Spleen (tissue), 7 donors: ENCODE measurements around the gene ZBTB48.

Experiments used
- POLR2AphosphoS5 ChIP-seq, 3 donors: sonication (generic); formaldehyde crosslinking; IDR thresholded peaks; one replicate each; pipeline ENCODE4 v1.5.1; 2017; ENCODE audit warnings: antibody characterized with exemption in 3 of 3
- TF ChIP-seq, protein P1 (sequence below), 11 experiments: fragments of 200-600 bp in 7 of 11; fragments of 450-650 bp in 4 of 11; sonication (generic) in 4 of 11; IDR thresholded peaks in 8 of 11; conservative IDR thresholded peaks in 3 of 11; 1 replicate in 7 of 11; 2 replicates in 4 of 11; pipeline versions ENCODE4 v1.4.0 to v1.8.0; 2016 to 2021; ENCODE audit warnings: antibody characterized with exemption in 11 of 11, inconsistent platforms in 4 of 11, mild to moderate bottlenecking in 1 of 11
- donor health status: DM: no; HTN: no; CAD: no; lungs with moderate emphysema.
- donor health status: DM: no; HTN: no; CAD: no.
- donor health status: DM: no; HTN: no; CAD: no.

DNA sequence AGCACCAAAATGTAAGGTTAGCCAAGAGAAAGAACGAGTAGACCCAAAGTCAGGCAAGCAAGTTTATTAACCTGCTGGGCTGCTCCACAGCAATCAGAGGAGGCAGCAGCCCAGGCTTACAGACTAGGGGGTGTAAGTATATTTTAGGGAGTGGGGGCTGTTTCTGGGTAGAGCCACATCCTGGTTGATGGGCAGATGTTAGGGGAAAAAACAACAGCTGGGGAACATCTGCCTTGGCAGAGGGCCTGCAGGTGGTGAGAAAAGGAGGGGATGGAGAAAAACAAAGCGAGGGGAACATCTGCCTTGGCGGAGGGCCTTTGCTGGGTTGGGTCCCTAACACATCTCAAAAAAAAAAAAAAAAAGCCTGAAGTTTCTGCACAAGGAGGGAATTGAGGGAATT is 9.7 kb upstream of the ZBTB48 start:
- TF ChIP-seq, protein P1, sequence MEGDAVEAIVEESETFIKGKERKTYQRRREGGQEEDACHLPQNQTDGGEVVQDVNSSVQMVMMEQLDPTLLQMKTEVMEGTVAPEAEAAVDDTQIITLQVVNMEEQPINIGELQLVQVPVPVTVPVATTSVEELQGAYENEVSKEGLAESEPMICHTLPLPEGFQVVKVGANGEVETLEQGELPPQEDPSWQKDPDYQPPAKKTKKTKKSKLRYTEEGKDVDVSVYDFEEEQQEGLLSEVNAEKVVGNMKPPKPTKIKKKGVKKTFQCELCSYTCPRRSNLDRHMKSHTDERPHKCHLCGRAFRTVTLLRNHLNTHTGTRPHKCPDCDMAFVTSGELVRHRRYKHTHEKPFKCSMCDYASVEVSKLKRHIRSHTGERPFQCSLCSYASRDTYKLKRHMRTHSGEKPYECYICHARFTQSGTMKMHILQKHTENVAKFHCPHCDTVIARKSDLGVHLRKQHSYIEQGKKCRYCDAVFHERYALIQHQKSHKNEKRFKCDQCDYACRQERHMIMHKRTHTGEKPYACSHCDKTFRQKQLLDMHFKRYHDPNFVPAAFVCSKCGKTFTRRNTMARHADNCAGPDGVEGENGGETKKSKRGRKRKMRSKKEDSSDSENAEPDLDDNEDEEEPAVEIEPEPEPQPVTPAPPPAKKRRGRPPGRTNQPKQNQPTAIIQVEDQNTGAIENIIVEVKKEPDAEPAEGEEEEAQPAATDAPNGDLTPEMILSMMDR (IDR thresholded peaks at IDR 0.05 in 8 of 11, conservative IDR thresholded peaks at IDR 0.05 in 3 of 11) = no peak
- TF ChIP-seq POLR2AphosphoS5 (IDR thresholded peaks at IDR 0.05) = no peak
